Smooth muscle cell (in vitro differentiated cells): Measurements from ENCODE around the gene GLIS1. TPM values are rescaled to one million over a fixed set of nuclear protein-coding genes. Genes with fewer than 3 reads are reported as not detected.

Source experiments
- DNase-seq: peaks from one replicate; lab custom pipeline; 2025; ENCODE audit not compliant: unreplicated experiment; lab: John Stamatoyannopoulos, UW
- H2AFZ ChIP-seq: fragments of 200-600 bp; sonication (generic); 2 replicates; pipeline ENCODE4 v1.6.0; 2016; ENCODE audit warnings: antibody characterized with exemption, low read depth, mild to moderate bottlenecking
- H3F3A ChIP-seq: fragments of 200-600 bp; sonication (generic); 2 replicates; pipeline ENCODE4 v1.6.0; 2017; ENCODE audit warnings: antibody characterized with exemption, low read depth
- H3K27ac ChIP-seq: fragments of 200-600 bp; sonication (generic); 2 replicates; pipeline ENCODE4 v1.5.1; 2016; ENCODE audit warnings: low read depth, mild to moderate bottlenecking
- H3K27me3 ChIP-seq: fragments of 200-600 bp; sonication (generic); 2 replicates; pipeline ENCODE4 v1.6.1; 2016; ENCODE audit warnings: low read depth, mild to moderate bottlenecking
- H3K36me3 ChIP-seq: fragments of 200-600 bp; sonication (generic); 2 replicates; pipeline ENCODE4 v1.5.1; 2016; ENCODE audit warnings: low read depth
- H3K4me1 ChIP-seq: fragments of 200-600 bp; sonication (generic); 2 replicates; pipeline ENCODE4 v1.5.1; 2016; ENCODE audit warnings: low read depth
- H3K4me2 ChIP-seq: fragments of 200-600 bp; sonication (generic); 2 replicates; pipeline ENCODE4 v1.6.0; 2016; ENCODE audit warnings: mild to moderate bottlenecking
- H3K4me3 ChIP-seq: fragments of 200-600 bp; sonication (generic); 2 replicates; pipeline ENCODE4 v1.5.1; 2016; ENCODE audit warnings: mild to moderate bottlenecking
- H3K79me2 ChIP-seq: fragments of 200-600 bp; sonication (generic); 2 replicates; pipeline ENCODE4 v1.6.0; 2016; ENCODE audit warnings: low read depth, mild to moderate bottlenecking
- H3K9ac ChIP-seq: fragments of 200-600 bp; sonication (generic); 2 replicates; pipeline ENCODE4 v1.6.0; 2016; ENCODE audit warnings: low read depth
- H3K9me3 ChIP-seq: fragments of 200-600 bp; sonication (generic); replicated peaks from 2 replicates; pipeline ENCODE4 v1.5.1; 2016; ENCODE audit warnings: low read depth
- H4K20me1 ChIP-seq: fragments of 200-600 bp; sonication (generic); 2 replicates; pipeline ENCODE4 v1.6.0; 2016; ENCODE audit warnings: low read depth
- WGBS: methylation state at CpG from one replicate; pipeline ENCODE4 v1.1.7; 2016; ENCODE audit warnings: low lambda C conversion rate; 5-methylcytosine and 5-hydroxymethylcytosine counted together
- polyA plus RNA-seq: library from polyadenylated mRNA; unstranded; fragments of >200 nt; fragmentation: Nextera tagmentation; extraction: Ambion mirVana; gene quantifications from 2 replicates; pipeline ENCODE4 v1.2.1, GENCODE V29; 2016
- total RNA-seq: library from RNA; depleted of rRNA; stranded (reverse); fragments of >200 nt; gene quantifications from 2 replicates; pipeline ENCODE4 v1.2.3, GENCODE V29; 2014
- TF ChIP-seq, protein P1 (sequence below): fragments of 200-600 bp; sonication (generic); IDR thresholded peaks from 2 replicates; pipeline ENCODE4 v1.5.1; 2017; ENCODE audit warnings: borderline replicate concordance, mild to moderate bottlenecking, antibody characterized with exemption; ENCODE audit not compliant: insufficient read depth, poor library complexity, severe bottlenecking

GLIS1 gene
- total and polyA plus RNA-seq, 2 experiments from 2014 or later = 0.36 to 4.9 TPM

DNA sequence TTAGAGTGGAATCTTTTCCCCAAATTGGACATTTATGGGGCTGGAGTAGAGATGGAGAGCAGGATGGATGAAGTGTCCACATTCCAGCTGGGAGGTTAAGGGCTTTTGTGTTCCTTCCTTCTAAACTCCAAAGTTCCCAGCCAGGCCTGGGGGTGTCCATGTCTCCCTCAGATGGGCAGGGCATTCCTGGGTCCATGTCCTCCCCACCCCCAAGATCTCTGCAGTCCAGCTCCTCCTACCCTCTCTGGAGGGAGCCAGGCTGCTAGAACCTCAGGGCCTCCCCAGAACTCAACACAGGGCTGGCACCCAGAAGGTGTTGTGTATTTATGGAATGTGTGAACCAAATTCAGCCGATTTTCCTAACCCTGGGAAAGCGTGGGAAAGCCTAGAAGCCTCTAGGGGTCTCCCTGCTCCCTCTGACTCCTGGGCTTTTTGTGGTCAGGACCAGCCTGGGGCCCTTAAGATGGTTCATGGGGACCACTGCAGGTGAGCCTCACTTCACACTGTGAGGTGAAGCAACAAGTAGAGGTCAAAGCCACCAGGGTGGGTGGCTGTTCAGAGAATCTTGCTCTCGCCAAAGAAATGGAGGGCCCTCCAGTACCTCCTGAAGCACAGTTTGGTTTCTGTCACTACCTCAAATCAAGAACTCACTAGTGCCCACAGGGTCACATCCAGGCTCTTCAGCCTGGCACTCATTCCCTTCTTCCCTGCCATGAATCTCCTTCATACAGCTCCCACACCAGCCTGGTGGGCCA lies 54.8 kb downstream of the GLIS1 start:
- WGBS = 85% methylated on average over 3 of the region's 3 CpGs
- Histone ChIP-seq H3K4me2 (no peak overlapping the region), H3K27me3 (no peaks in the 10 kb centered on the region)

DNA sequence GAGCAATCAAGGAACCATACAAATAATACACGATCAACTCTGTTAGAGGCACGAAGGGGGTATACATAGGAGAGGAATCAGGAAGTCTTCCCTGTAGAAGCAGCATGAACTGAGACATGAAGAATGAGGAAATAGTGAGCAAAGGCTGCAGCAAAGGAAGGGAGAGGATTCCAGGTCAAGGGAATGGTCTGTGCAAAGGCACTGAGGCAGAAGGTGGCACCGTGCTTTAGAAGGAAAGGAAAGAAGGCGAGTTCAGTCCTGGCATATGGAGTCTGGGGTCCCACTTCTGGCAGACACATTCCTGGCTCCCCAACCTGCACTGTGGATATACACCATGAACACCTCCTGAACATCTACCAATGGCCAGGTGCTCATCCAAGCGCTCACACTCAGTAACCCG lies 56.1 kb downstream of the GLIS1 start:
- H3K4me1 ChIP-seq = peaks cover 23% of the 10 kb centered on the region
- no peaks in the 10 kb centered on the region for H3F3A ChIP-seq
- no peaks in the 10 kb centered on the region for H3K79me2 ChIP-seq
- DNase-seq = no peak
- H3K4me3 ChIP-seq = no peak overlapping the region
- H3K4me2 ChIP-seq = no peak overlapping the region
- 98% methylated on average over 6 of the region's 6 CpGs for WGBS
- H2AFZ ChIP-seq = no peak overlapping the region
- TF ChIP-seq, protein P1, sequence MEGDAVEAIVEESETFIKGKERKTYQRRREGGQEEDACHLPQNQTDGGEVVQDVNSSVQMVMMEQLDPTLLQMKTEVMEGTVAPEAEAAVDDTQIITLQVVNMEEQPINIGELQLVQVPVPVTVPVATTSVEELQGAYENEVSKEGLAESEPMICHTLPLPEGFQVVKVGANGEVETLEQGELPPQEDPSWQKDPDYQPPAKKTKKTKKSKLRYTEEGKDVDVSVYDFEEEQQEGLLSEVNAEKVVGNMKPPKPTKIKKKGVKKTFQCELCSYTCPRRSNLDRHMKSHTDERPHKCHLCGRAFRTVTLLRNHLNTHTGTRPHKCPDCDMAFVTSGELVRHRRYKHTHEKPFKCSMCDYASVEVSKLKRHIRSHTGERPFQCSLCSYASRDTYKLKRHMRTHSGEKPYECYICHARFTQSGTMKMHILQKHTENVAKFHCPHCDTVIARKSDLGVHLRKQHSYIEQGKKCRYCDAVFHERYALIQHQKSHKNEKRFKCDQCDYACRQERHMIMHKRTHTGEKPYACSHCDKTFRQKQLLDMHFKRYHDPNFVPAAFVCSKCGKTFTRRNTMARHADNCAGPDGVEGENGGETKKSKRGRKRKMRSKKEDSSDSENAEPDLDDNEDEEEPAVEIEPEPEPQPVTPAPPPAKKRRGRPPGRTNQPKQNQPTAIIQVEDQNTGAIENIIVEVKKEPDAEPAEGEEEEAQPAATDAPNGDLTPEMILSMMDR = no peak
- H3K9ac ChIP-seq = no peak overlapping the region
- H3K27me3 ChIP-seq = no peaks in the 10 kb centered on the region
- H3K27ac ChIP-seq = no peak overlapping the region
- peaks cover 4% of the 10 kb centered on the region for H4K20me1 ChIP-seq
- H3K36me3 ChIP-seq = no peaks in the 10 kb centered on the region
- no peaks in the 10 kb centered on the region for H3K9me3 ChIP-seq

More for the DNA sequence above, 54.8 kb downstream of the GLIS1 start:
- Histone ChIP-seq H3K9me3 (no peaks in the 10 kb centered on the region), H3F3A (no peaks in the 10 kb centered on the region), H3K9ac (no peak overlapping the region), H3K36me3 (no peaks in the 10 kb centered on the region), H3K4me3 (no peak overlapping the region), H3K27ac (no peak overlapping the region), H3K4me1 (peaks cover 23% of the 10 kb centered on the region), H4K20me1 (peaks cover 4% of the 10 kb centered on the region), H2AFZ (no peak overlapping the region), H3K79me2 (no peaks in the 10 kb centered on the region)
- TF ChIP-seq, protein P1 = no peak
- DNase-seq = no peak

DNA sequence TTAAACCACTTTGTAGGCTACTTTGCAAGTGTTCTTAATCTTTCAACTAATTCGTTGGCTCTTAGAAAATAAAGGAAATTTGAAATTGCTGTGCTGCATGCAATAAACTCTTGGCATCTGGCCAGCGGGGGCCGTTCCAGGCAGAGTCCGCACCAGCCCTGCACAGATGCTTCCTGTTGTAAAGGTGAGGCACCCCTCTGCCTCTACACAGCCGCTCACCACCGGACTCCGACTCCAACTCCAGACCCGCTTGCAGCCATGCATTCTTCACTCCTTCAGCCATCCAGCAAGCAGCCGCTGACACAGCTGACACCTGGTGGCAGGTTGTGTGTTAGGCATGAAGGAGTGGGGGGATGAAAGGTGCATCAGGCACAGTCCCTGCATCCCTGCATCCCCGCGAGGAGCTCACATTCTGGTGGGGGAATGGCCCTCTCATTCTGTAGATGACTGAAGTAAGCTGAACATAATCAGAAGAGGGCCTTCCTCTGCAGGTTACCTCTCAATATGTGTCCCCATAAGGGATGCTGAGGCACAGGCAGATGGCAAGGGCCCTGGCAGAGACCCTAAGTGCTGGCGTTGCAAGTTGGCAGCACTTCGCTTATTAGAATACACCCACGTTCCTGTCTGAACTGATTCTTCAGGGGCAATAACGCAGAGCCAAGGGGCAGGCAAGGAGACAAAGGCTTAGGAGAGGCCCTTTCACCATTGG lies 56.8 kb downstream of the GLIS1 start:
- no peaks in the 10 kb centered on the region for H3F3A ChIP-seq
- no peak overlapping the region for H3K9ac ChIP-seq
- TF ChIP-seq, protein P1 = peak; percentile 38
- WGBS = 49% methylated on average over 15 of the region's 15 CpGs
- H3K36me3 ChIP-seq = no peaks in the 10 kb centered on the region
- no peak overlapping the region for H3K27ac ChIP-seq
- H3K27me3 ChIP-seq = no peaks in the 10 kb centered on the region
- H4K20me1 ChIP-seq = peaks cover 4% of the 10 kb centered on the region
- peak overlapping the region; percentile 39 for H3K4me2 ChIP-seq
- no peak overlapping the region for H3K4me3 ChIP-seq
- peaks cover 23% of the 10 kb centered on the region for H3K4me1 ChIP-seq
- no peak overlapping the region for H2AFZ ChIP-seq
- DNase-seq = no peak
- H3K79me2 ChIP-seq = no peaks in the 10 kb centered on the region
- H3K9me3 ChIP-seq = no peaks in the 10 kb centered on the region
